GM12878 (cell line): ENCODE measurements around the gene INSC. TPM values are rescaled to one million over a fixed set of nuclear protein-coding genes. Genes with fewer than 3 reads are reported as not detected.

Experiments used
- ATAC-seq: fragments of 200-7000 bp; cut with Tn5 transposase; 3 replicates; pipeline ENCODE4 v1.9.1; 2020; ENCODE audit warnings: mild to moderate bottlenecking, moderate library complexity
- BruUV-seq: library from RNA; stranded (reverse); fragments of 400-500 nt; replicated peaks from 2 replicates; lab custom pipeline; 2021; lab: Mats Ljungman, UMichigan
- CTCF ChIA-PET: fragments of 300-600 bp; sonication (Branson Sonifier 250); formaldehyde crosslinking; extraction: SDS; loops from one replicate; lab custom pipeline; 2021; ENCODE audit warnings: inconsistent platforms; lab: Yijun Ruan, JAX
- POLR2A ChIA-PET: fragments of 350-600 bp; formaldehyde crosslinking; extraction: SDS; loops from one replicate; lab custom pipeline; 2021; ENCODE audit warnings: inconsistent platforms; lab: Charles Lee
- RAD21 ChIA-PET: fragments of 300-600 bp; sonication (Branson Sonifier 250); formaldehyde crosslinking; loops from one replicate; lab custom pipeline; 2023; ENCODE audit warnings: antibody characterized with exemption; ENCODE audit not compliant: unreplicated experiment; lab: Charles Lee
- SMC1A ChIA-PET: fragments of 300-600 bp; sonication (Branson Sonifier 250); formaldehyde crosslinking; loops from one replicate; lab custom pipeline; 2023; ENCODE audit not compliant: unreplicated experiment, uncharacterized antibody; lab: Charles Lee
- DNase-seq: peaks from one replicate; pipeline ENCODE4 v3.0.0-alpha.2; 2011; ENCODE audit warnings: low read depth, low spot score
- FAIRE-seq: peaks from 3 replicates; lab custom pipeline; 2011; peaks lifted over from hg19 to GRCh38; lab: Jason Lieb, UNC
- H2AFZ ChIP-seq: 2 replicates; pipeline ENCODE4 v1.6.0; 2011; ENCODE audit warnings: low read depth, low read length, control low read depth; ENCODE audit not compliant: control insufficient read depth
- H3K27ac ChIP-seq: 2 replicates; pipeline ENCODE4 v1.5.1; 2011; ENCODE audit warnings: control low read depth; ENCODE audit not compliant: control insufficient read depth, insufficient read depth
- H3K27me3 ChIP-seq, 2 experiments: replicated peaks in 1 of 2; 2 replicates each; pipeline versions ENCODE4 v1.6.0 to v1.6.1; 2011; ENCODE audit warnings: low read length in 1 of 2; ENCODE audit not compliant: control insufficient read depth in 2 of 2, insufficient read depth in 2 of 2
- H3K36me3 ChIP-seq, 2 experiments: 2 replicates each; pipeline ENCODE4 v1.5.1; 2011; ENCODE audit warnings: low read length in 1 of 2; ENCODE audit not compliant: control insufficient read depth in 2 of 2, insufficient read depth in 2 of 2
- H3K4me1 ChIP-seq: 2 replicates; pipeline ENCODE4 v1.6.1; 2011; ENCODE audit warnings: mild to moderate bottlenecking, low read length, moderate library complexity, mixed read lengths; ENCODE audit not compliant: control insufficient read depth, insufficient read depth
- H3K4me2 ChIP-seq: 2 replicates; pipeline ENCODE4 v1.6.0; 2011; ENCODE audit warnings: control low read depth; ENCODE audit not compliant: control insufficient read depth, insufficient read depth
- H3K4me3 ChIP-seq: fragments of 200-600 bp; sonication (generic); 2 replicates; pipeline ENCODE4 v1.5.1; 2016
- H3K79me2 ChIP-seq: 2 replicates; pipeline ENCODE4 v1.6.0; 2011; ENCODE audit warnings: low read length; ENCODE audit not compliant: control insufficient read depth, insufficient read depth
- H3K9ac ChIP-seq: 2 replicates; pipeline ENCODE4 v1.8.0; 2011; ENCODE audit warnings: low read length, control low read depth, mixed read lengths; ENCODE audit not compliant: control insufficient read depth, insufficient read depth
- H3K9me3 ChIP-seq: replicated peaks from 3 replicates; pipeline ENCODE4 v1.5.1; 2011; ENCODE audit warnings: mild to moderate bottlenecking, low read length; ENCODE audit not compliant: control insufficient read depth, insufficient read depth
- H4K20me1 ChIP-seq: 2 replicates; pipeline ENCODE4 v1.6.0; 2011; ENCODE audit not compliant: control insufficient read depth, insufficient read depth
- ATF7 ChIP-seq: fragments of 450-650 bp; IDR thresholded peaks from 2 replicates; pipeline ENCODE4 v1.6.1; 2016; ENCODE audit warnings: low read depth, mild to moderate bottlenecking
- BHLHE40 ChIP-seq, 2 experiments: fragments of 450-650 bp in 1 of 2; IDR thresholded peaks; 2 replicates each; pipeline ENCODE4 v1.6.1; 2011 to 2017; ENCODE audit warnings: low read depth in 2 of 2, borderline replicate concordance in 1 of 2, improper control_type of control experiment in 1 of 2, low read length in 1 of 2, mild to moderate bottlenecking in 1 of 2
- CBX3 ChIP-seq: fragments of 200-600 bp; sonication (generic); IDR thresholded peaks from 2 replicates; pipeline ENCODE4 v1.6.1; 2016; ENCODE audit warnings: low read depth, borderline replicate concordance
- CHD1 ChIP-seq: IDR thresholded peaks from 2 replicates; pipeline ENCODE4 v1.6.1; 2012; ENCODE audit warnings: low read depth, low read length, improper control_type of control experiment
- DPF2 ChIP-seq: fragments of 450-650 bp; IDR thresholded peaks from 2 replicates; pipeline ENCODE4 v1.6.1; 2017; ENCODE audit warnings: mild to moderate bottlenecking
- EED ChIP-seq: sonication (generic); IDR thresholded peaks from 2 replicates; pipeline ENCODE4 v1.6.1; 2016; ENCODE audit warnings: antibody characterized with exemption, low read depth
- FOXK2 ChIP-seq: fragments of 450-650 bp; IDR thresholded peaks from 2 replicates; pipeline ENCODE4 v1.6.1; 2017; ENCODE audit warnings: mild to moderate bottlenecking, moderate library complexity
- FOXM1 ChIP-seq: IDR thresholded peaks from 2 replicates; pipeline ENCODE4 v1.6.1; 2012; ENCODE audit warnings: low read depth, mild to moderate bottlenecking, inconsistent platforms, low read length, moderate library complexity
- HCFC1 ChIP-seq: fragments of 150-350 bp; IDR thresholded peaks from 2 replicates; pipeline ENCODE4 v1.6.1; 2014; ENCODE audit warnings: low read length
- IRF4 ChIP-seq: IDR thresholded peaks from 2 replicates; pipeline ENCODE4 v1.6.1; 2011; ENCODE audit warnings: low read depth, low read length
- NFYA ChIP-seq: IDR thresholded peaks from 2 replicates; pipeline ENCODE4 v1.6.1; 2011; ENCODE audit warnings: low read depth, mild to moderate bottlenecking, low read length, improper control_type of control experiment, borderline replicate concordance
- RCOR1 ChIP-seq: conservative IDR thresholded peaks from 2 replicates; pipeline ENCODE4 v1.6.1; 2012; ENCODE audit warnings: low read depth, low read length, improper control_type of control experiment
- RUNX3 ChIP-seq: IDR thresholded peaks from 2 replicates; pipeline ENCODE4 v1.6.1; 2012; ENCODE audit warnings: low read length, inconsistent platforms
- TCF12 ChIP-seq: IDR thresholded peaks from 2 replicates; pipeline ENCODE4 v1.6.1; 2011; ENCODE audit warnings: low read depth, mild to moderate bottlenecking, low read length
- WRNIP1 ChIP-seq: IDR thresholded peaks from 2 replicates; pipeline ENCODE4 v1.6.1; 2011; ENCODE audit warnings: low read depth, low read length, improper control_type of control experiment, borderline replicate concordance
- YY1 ChIP-seq: IDR thresholded peaks from 2 replicates; pipeline ENCODE4 v1.6.1; 2011; ENCODE audit warnings: low read depth, mild to moderate bottlenecking, low read length
- ZBED1 ChIP-seq: IDR thresholded peaks from 2 replicates; pipeline ENCODE4 v1.6.1; 2016; ENCODE audit warnings: borderline replicate concordance
- ZSCAN29 ChIP-seq: fragments of 450-650 bp; IDR thresholded peaks from 2 replicates; pipeline ENCODE4 v1.6.1; 2017; ENCODE audit warnings: mild to moderate bottlenecking, moderate library complexity
- WGBS: methylation state at CpG from one replicate; pipeline ENCODE4 v1.1.6; 2016; ENCODE audit warnings: low lambda C conversion rate; ENCODE audit not compliant: insufficient replicate concordance, insufficient coverage; ENCODE audit errors: missing lambda C conversion rate; 5-methylcytosine and 5-hydroxymethylcytosine counted together
- in situ Hi-C: fragments of 300-500 bp; cut with MboI; formaldehyde crosslinking; loops from 9 replicates; pipeline ENCODE4 v1.14.3; 2018; ENCODE audit warnings: mixed read lengths
- intact Hi-C: fragments of 100-400 bp; cut with micrococcal nuclease; formaldehyde crosslinking; loops from one replicate; pipeline ENCODE4 v1.14.2; 2022; ENCODE audit not compliant: unreplicated experiment
- polyA plus RNA-seq, 11 experiments: library from polyadenylated mRNA; depleted of rRNA in 4 of 11; unstranded in 6 of 11; stranded (reverse) in 5 of 11; fragments of >200 nt; fragmentation: Nextera tagmentation in 4 of 11; fragmentation: Illumina TruSeq in 1 of 11; extraction: Ambion mirVana in 4 of 11; extraction: Trizol in 1 of 11; gene quantifications; 1 replicate in 1 of 11; 2 replicates in 10 of 11; pipeline versions ENCODE4 v1.2.1 to v1.2.3, GENCODE V29; 2011 to 2016; ENCODE audit warnings: inconsistent platforms in 2 of 11, missing spikeins in 2 of 11, low read depth in 1 of 11
- total RNA-seq, 4 experiments: library from RNA; depleted of rRNA in 3 of 4; stranded (reverse); fragments of >200 nt in 3 of 4; fragmentation: Illumina TruSeq in 1 of 4; extraction: Trizol in 1 of 4; gene quantifications; 2 replicates each; pipeline versions ENCODE4 v1.2.1 to v1.2.3, GENCODE V29; 2013 to 2021
- TF ChIP-seq, protein P1 (sequence below): IDR thresholded peaks from 2 replicates; pipeline ENCODE4 v1.6.1; 2011; ENCODE audit warnings: borderline replicate concordance, low read depth, mild to moderate bottlenecking, moderate library complexity, low read length; ENCODE audit not compliant: insufficient read depth, poor library complexity, severe bottlenecking

INSC gene
- total and polyA plus RNA-seq, 10 of the 15 experiments (the other 5 are each of a cell fraction or from before 2014, with no cell fraction given) = 0.13 to 0.33 TPM; not detected in 8

DNA sequence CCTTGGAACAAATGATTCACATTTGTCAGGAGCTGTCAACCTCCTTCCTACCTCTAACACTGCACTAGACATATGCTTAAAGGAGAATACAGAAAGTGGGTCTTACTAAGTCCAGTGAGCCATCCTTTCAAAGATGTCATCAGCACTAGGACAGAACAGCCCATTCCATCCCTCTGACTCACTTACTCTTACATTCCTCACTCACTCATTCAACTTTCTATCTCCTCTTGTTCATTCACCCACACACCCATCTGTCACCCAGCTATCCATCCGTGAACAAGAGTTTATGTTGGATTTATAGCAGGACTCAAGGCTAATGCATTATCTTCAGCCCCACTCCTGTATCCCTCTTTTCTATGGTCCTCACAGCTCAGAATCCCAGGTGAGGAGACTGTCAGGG is 9.1 kb downstream of the INSC start:
- Histone ChIP-seq H3K27me3 (peaks cover 0 to 4% of the 10 kb centered on the region in 2 experiments; a peak in 1 of 4 replicates), H3K27ac (no peak overlapping the region), H2AFZ (no peak overlapping the region), H3K4me3 (no peak overlapping the region), H3K79me2 (no peaks in the 10 kb centered on the region), H3K4me1 (no peaks in the 10 kb centered on the region; the same call in 1 of the 2 replicates), H4K20me1 (no peaks in the 10 kb centered on the region), H3K4me2 (no peak overlapping the region), H3K9me3 (no peaks in the 10 kb centered on the region; the same call in 2 of the 3 replicates), H3K9ac (no peak overlapping the region), H3K36me3 (no peaks in the 10 kb centered on the region)
- ATAC-seq (no peak), FAIRE-seq (no peak), DNase-seq (no peak)
- ChIA-PET SMC1A (no interaction called here), POLR2A (no interaction called here), RAD21 (no interaction called here), CTCF (interaction anchor here (1.4 to 1.9 kb wide), 2 partner anchors 14 to 216 kb away, joined by 3 to 6 read pairs; no protein-coding TSS in a partner anchor)
- WGBS = 70% methylated on average over 1 of the region's 1 CpG
- no TSS peak for BruUV-seq
- intact Hi-C loops (no loop called here), in situ Hi-C loops (no loop called here)
- no peak for TF ChIP-seq FOXK2
- no peak for TF ChIP-seq TCF12
- TF ChIP-seq EED = no peak
- no peak for TF ChIP-seq NFYA
- TF ChIP-seq CBX3 = no peak
- TF ChIP-seq RCOR1 = no peak
- TF ChIP-seq BHLHE40 (IDR thresholded peaks at IDR 0.05; ENCODE audit: borderline replicate concordance in 1 of 2, low read depth in 2 of 2, low read length in 1 of 2) = no peak
- TF ChIP-seq ATF7 = no peak
- TF ChIP-seq DPF2 = no peak
- no peak for TF ChIP-seq HCFC1
- TF ChIP-seq IRF4 = no peak
- TF ChIP-seq, protein P1, sequence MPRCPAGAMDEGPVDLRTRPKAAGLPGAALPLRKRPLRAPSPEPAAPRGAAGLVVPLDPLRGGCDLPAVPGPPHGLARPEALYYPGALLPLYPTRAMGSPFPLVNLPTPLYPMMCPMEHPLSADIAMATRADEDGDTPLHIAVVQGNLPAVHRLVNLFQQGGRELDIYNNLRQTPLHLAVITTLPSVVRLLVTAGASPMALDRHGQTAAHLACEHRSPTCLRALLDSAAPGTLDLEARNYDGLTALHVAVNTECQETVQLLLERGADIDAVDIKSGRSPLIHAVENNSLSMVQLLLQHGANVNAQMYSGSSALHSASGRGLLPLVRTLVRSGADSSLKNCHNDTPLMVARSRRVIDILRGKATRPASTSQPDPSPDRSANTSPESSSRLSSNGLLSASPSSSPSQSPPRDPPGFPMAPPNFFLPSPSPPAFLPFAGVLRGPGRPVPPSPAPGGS = no peak
- no peak for TF ChIP-seq FOXM1
- no peak for TF ChIP-seq YY1
- no peak for TF ChIP-seq ZBED1
- TF ChIP-seq CHD1 = no peak
- no peak for TF ChIP-seq RUNX3
- TF ChIP-seq WRNIP1 = no peak
- TF ChIP-seq ZSCAN29 = no peak
